GM12878 (cell line): Measurements from ENCODE around the gene CCDC3. TPM values are rescaled to one million over a fixed set of nuclear protein-coding genes. Genes with fewer than 3 reads are reported as not detected.

Experiments used
- ATAC-seq: fragments of 200-7000 bp; cut with Tn5 transposase; 3 replicates; pipeline ENCODE4 v1.9.1; 2020; ENCODE audit warnings: mild to moderate bottlenecking, moderate library complexity
- BruUV-seq: library from RNA; stranded (reverse); fragments of 400-500 nt; replicated peaks from 2 replicates; lab custom pipeline; 2021; lab: Mats Ljungman, UMichigan
- CTCF ChIA-PET: fragments of 300-600 bp; sonication (Branson Sonifier 250); formaldehyde crosslinking; extraction: SDS; loops from one replicate; lab custom pipeline; 2021; ENCODE audit warnings: inconsistent platforms; lab: Yijun Ruan, JAX
- POLR2A ChIA-PET: fragments of 350-600 bp; formaldehyde crosslinking; extraction: SDS; loops from one replicate; lab custom pipeline; 2021; ENCODE audit warnings: inconsistent platforms; lab: Charles Lee
- RAD21 ChIA-PET: fragments of 300-600 bp; sonication (Branson Sonifier 250); formaldehyde crosslinking; loops from one replicate; lab custom pipeline; 2023; ENCODE audit warnings: antibody characterized with exemption; ENCODE audit not compliant: unreplicated experiment; lab: Charles Lee
- SMC1A ChIA-PET: fragments of 300-600 bp; sonication (Branson Sonifier 250); formaldehyde crosslinking; loops from one replicate; lab custom pipeline; 2023; ENCODE audit not compliant: unreplicated experiment, uncharacterized antibody; lab: Charles Lee
- DNase-seq: peaks from one replicate; pipeline ENCODE4 v3.0.0-alpha.2; 2011; ENCODE audit warnings: low read depth, low spot score
- FAIRE-seq: peaks from 3 replicates; lab custom pipeline; 2011; peaks lifted over from hg19 to GRCh38; lab: Jason Lieb, UNC
- H2AFZ ChIP-seq: 2 replicates; pipeline ENCODE4 v1.6.0; 2011; ENCODE audit warnings: low read depth, low read length, control low read depth; ENCODE audit not compliant: control insufficient read depth
- H3K27ac ChIP-seq: 2 replicates; pipeline ENCODE4 v1.5.1; 2011; ENCODE audit warnings: control low read depth; ENCODE audit not compliant: control insufficient read depth, insufficient read depth
- H3K27me3 ChIP-seq, 2 experiments: replicated peaks in 1 of 2; 2 replicates each; pipeline versions ENCODE4 v1.6.0 to v1.6.1; 2011; ENCODE audit warnings: low read length in 1 of 2; ENCODE audit not compliant: control insufficient read depth in 2 of 2, insufficient read depth in 2 of 2
- H3K36me3 ChIP-seq, 2 experiments: 2 replicates each; pipeline ENCODE4 v1.5.1; 2011; ENCODE audit warnings: low read length in 1 of 2; ENCODE audit not compliant: control insufficient read depth in 2 of 2, insufficient read depth in 2 of 2
- H3K4me1 ChIP-seq: 2 replicates; pipeline ENCODE4 v1.6.1; 2011; ENCODE audit warnings: mild to moderate bottlenecking, low read length, moderate library complexity, mixed read lengths; ENCODE audit not compliant: control insufficient read depth, insufficient read depth
- H3K4me2 ChIP-seq: 2 replicates; pipeline ENCODE4 v1.6.0; 2011; ENCODE audit warnings: control low read depth; ENCODE audit not compliant: control insufficient read depth, insufficient read depth
- H3K4me3 ChIP-seq: fragments of 200-600 bp; sonication (generic); 2 replicates; pipeline ENCODE4 v1.5.1; 2016
- H3K79me2 ChIP-seq: 2 replicates; pipeline ENCODE4 v1.6.0; 2011; ENCODE audit warnings: low read length; ENCODE audit not compliant: control insufficient read depth, insufficient read depth
- H3K9ac ChIP-seq: 2 replicates; pipeline ENCODE4 v1.8.0; 2011; ENCODE audit warnings: low read length, control low read depth, mixed read lengths; ENCODE audit not compliant: control insufficient read depth, insufficient read depth
- H3K9me3 ChIP-seq: replicated peaks from 3 replicates; pipeline ENCODE4 v1.5.1; 2011; ENCODE audit warnings: mild to moderate bottlenecking, low read length; ENCODE audit not compliant: control insufficient read depth, insufficient read depth
- H4K20me1 ChIP-seq: 2 replicates; pipeline ENCODE4 v1.6.0; 2011; ENCODE audit not compliant: control insufficient read depth, insufficient read depth
- FOXK2 ChIP-seq: fragments of 450-650 bp; IDR thresholded peaks from 2 replicates; pipeline ENCODE4 v1.6.1; 2017; ENCODE audit warnings: mild to moderate bottlenecking, moderate library complexity
- HDGF ChIP-seq: fragments of 450-650 bp; IDR thresholded peaks from 2 replicates; pipeline ENCODE4 v1.6.1; 2016; ENCODE audit warnings: antibody characterized with exemption
- KDM1A ChIP-seq: fragments of 200-600 bp; sonication (generic); IDR thresholded peaks from 2 replicates; pipeline ENCODE4 v1.6.1; 2016; ENCODE audit warnings: borderline replicate concordance
- NBN ChIP-seq: fragments of 450-650 bp; IDR thresholded peaks from 2 replicates; pipeline ENCODE4 v1.6.1; 2016
- POLR2AphosphoS5 ChIP-seq: IDR thresholded peaks from 2 replicates; pipeline ENCODE4 v1.6.1; 2011; ENCODE audit warnings: mild to moderate bottlenecking, low read length, inconsistent platforms
- RUNX3 ChIP-seq: IDR thresholded peaks from 2 replicates; pipeline ENCODE4 v1.6.1; 2012; ENCODE audit warnings: low read length, inconsistent platforms
- SIN3A ChIP-seq: IDR thresholded peaks from 2 replicates; pipeline ENCODE4 v1.6.1; 2012; ENCODE audit warnings: low read depth, low read length, improper control_type of control experiment
- SUPT20H ChIP-seq: IDR thresholded peaks from 2 replicates; pipeline ENCODE4 v1.6.1; 2011; ENCODE audit warnings: low read depth, mild to moderate bottlenecking, low read length, moderate library complexity, borderline replicate concordance; ENCODE audit not compliant: control insufficient read depth
- TARDBP ChIP-seq: IDR thresholded peaks from 2 replicates; pipeline ENCODE4 v1.6.1; 2016; ENCODE audit warnings: borderline replicate concordance
- TCF12 ChIP-seq: IDR thresholded peaks from 2 replicates; pipeline ENCODE4 v1.6.1; 2011; ENCODE audit warnings: low read depth, mild to moderate bottlenecking, low read length
- YBX1 ChIP-seq: fragments of 450-650 bp; IDR thresholded peaks from 2 replicates; pipeline ENCODE4 v1.6.1; 2016; ENCODE audit warnings: antibody characterized with exemption
- WGBS: methylation state at CpG from one replicate; pipeline ENCODE4 v1.1.6; 2016; ENCODE audit warnings: low lambda C conversion rate; ENCODE audit not compliant: insufficient replicate concordance, insufficient coverage; ENCODE audit errors: missing lambda C conversion rate; 5-methylcytosine and 5-hydroxymethylcytosine counted together
- in situ Hi-C: fragments of 300-500 bp; cut with MboI; formaldehyde crosslinking; loops from 9 replicates; pipeline ENCODE4 v1.14.3; 2018; ENCODE audit warnings: mixed read lengths
- intact Hi-C: fragments of 100-400 bp; cut with micrococcal nuclease; formaldehyde crosslinking; loops from one replicate; pipeline ENCODE4 v1.14.2; 2022; ENCODE audit not compliant: unreplicated experiment
- polyA plus RNA-seq, 11 experiments: library from polyadenylated mRNA; depleted of rRNA in 4 of 11; unstranded in 6 of 11; stranded (reverse) in 5 of 11; fragments of >200 nt; fragmentation: Nextera tagmentation in 4 of 11; fragmentation: Illumina TruSeq in 1 of 11; extraction: Ambion mirVana in 4 of 11; extraction: Trizol in 1 of 11; gene quantifications; 1 replicate in 1 of 11; 2 replicates in 10 of 11; pipeline versions ENCODE4 v1.2.1 to v1.2.3, GENCODE V29; 2011 to 2016; ENCODE audit warnings: inconsistent platforms in 2 of 11, missing spikeins in 2 of 11, low read depth in 1 of 11
- total RNA-seq, 4 experiments: library from RNA; depleted of rRNA in 3 of 4; stranded (reverse); fragments of >200 nt in 3 of 4; fragmentation: Illumina TruSeq in 1 of 4; extraction: Trizol in 1 of 4; gene quantifications; 2 replicates each; pipeline versions ENCODE4 v1.2.1 to v1.2.3, GENCODE V29; 2013 to 2021
- TF ChIP-seq, protein P1 (sequence below): fragments of 450-650 bp; conservative IDR thresholded peaks from 2 replicates; pipeline ENCODE4 v1.6.1; 2017; ENCODE audit warnings: mild to moderate bottlenecking, moderate library complexity
- TF ChIP-seq, protein P2 (sequence below): fragments of 450-650 bp; formaldehyde crosslinking; IDR thresholded peaks from 2 replicates; pipeline ENCODE4 v1.4.0; 2020; ENCODE audit warnings: mild to moderate bottlenecking, moderate library complexity

The CCDC3 gene
- total and polyA plus RNA-seq, 10 of the 15 experiments (the other 5 are each of a cell fraction or from before 2014, with no cell fraction given) = 0.08 TPM; not detected in 9

DNA sequence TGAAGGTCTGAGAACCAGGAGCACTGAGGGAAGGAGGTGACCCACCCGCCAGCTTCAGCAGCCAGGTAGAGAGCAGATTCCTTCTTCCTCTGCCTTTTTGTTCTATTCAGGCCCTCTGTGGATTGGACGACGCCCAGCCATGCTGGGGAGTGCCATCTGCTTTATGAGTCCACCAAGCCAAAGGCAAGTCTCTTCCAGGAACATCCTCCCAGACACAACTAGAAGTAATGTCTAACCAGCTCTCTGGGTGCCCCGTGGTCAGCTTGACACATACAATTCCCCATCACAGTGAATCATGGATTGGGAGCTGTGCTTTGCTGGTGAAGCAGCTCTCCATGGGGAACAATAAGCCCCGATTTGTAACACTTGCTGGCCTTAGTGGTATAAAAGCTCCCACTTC is 125.2 kb downstream of the CCDC3 start:
- Histone ChIP-seq H3K9ac (no peak overlapping the region), H3K36me3 (no peaks in the 10 kb centered on the region), H2AFZ (no peak overlapping the region), H3K27me3 (no peaks in the 10 kb centered on the region), H3K4me1 (no peaks in the 10 kb centered on the region), H3K9me3 (no peaks in the 10 kb centered on the region; the same call in 2 of the 3 replicates), H3K27ac (no peak overlapping the region), H4K20me1 (no peaks in the 10 kb centered on the region), H3K4me2 (no peak overlapping the region), H3K79me2 (no peaks in the 10 kb centered on the region), H3K4me3 (no peak overlapping the region)
- 35% methylated on average over 5 of the region's 5 CpGs for WGBS
- TF ChIP-seq SIN3A (no peak), TARDBP (no peak)
- intact Hi-C loops (no loop called here), in situ Hi-C loops (no loop called here)
- BruUV-seq = no TSS peak
- FAIRE-seq (no peak), ATAC-seq (no peak), DNase-seq (no peak)
- CTCF ChIA-PET = interaction anchor here (1.4 kb wide), 1 partner anchor 28 kb away, joined by 5 read pairs; no protein-coding TSS in a partner anchor
- SMC1A ChIA-PET = no interaction called here
- POLR2A ChIA-PET = interaction anchor here (1.2 kb wide), 1 partner anchor 12 kb away, joined by 3 read pairs; no protein-coding TSS in a partner anchor
- RAD21 ChIA-PET = no interaction called here

DNA sequence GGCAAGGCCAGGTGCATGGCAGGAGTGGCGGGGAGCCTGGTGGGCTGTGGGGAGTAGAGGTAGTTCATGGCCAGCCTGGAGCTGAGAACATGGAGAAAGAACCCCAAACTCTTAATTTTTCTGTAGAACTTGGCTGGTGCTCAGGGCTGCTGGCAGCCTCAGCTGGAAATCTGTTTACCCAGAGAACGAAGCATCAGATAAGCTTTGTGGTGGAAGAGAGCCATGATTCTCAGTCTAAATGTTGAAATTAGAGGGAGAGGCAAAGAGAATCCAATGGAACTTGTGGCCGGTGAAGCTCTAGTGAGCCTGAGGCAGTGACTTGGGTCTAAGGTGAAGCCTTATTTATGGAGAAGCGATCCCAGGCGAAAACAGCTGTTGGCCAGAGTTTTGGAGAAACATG is 126.4 kb downstream of the CCDC3 start:
- intact Hi-C loops = no loop called here
- no peak overlapping the region for H2AFZ ChIP-seq
- ATAC-seq (no peak), DNase-seq (no peak), FAIRE-seq (no peak)
- H3K4me3 ChIP-seq = no peak overlapping the region
- ChIA-PET RAD21 (no interaction called here), POLR2A (no interaction called here), CTCF (no interaction called here), SMC1A (no interaction called here)
- H3K9ac ChIP-seq = no peak overlapping the region
- no peaks in the 10 kb centered on the region for H3K79me2 ChIP-seq
- no peak overlapping the region for H3K27ac ChIP-seq
- H3K9me3 ChIP-seq = no peaks in the 10 kb centered on the region; the same call in 2 of the 3 replicates
- TF ChIP-seq YBX1 (no peak), POLR2AphosphoS5 (no peak), TCF12 (no peak), KDM1A (no peak), RUNX3 (no peak), NBN (no peak), FOXK2 (no peak), SUPT20H (no peak), HDGF (no peak)
- TF ChIP-seq, protein P1, sequence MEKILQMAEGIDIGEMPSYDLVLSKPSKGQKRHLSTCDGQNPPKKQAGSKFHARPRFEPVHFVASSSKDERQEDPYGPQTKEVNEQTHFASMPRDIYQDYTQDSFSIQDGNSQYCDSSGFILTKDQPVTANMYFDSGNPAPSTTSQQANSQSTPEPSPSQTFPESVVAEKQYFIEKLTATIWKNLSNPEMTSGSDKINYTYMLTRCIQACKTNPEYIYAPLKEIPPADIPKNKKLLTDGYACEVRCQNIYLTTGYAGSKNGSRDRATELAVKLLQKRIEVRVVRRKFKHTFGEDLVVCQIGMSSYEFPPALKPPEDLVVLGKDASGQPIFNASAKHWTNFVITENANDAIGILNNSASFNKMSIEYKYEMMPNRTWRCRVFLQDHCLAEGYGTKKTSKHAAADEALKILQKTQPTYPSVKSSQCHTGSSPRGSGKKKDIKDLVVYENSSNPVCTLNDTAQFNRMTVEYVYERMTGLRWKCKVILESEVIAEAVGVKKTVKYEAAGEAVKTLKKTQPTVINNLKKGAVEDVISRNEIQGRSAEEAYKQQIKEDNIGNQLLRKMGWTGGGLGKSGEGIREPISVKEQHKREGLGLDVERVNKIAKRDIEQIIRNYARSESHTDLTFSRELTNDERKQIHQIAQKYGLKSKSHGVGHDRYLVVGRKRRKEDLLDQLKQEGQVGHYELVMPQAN = no peak
- TF ChIP-seq, protein P2, sequence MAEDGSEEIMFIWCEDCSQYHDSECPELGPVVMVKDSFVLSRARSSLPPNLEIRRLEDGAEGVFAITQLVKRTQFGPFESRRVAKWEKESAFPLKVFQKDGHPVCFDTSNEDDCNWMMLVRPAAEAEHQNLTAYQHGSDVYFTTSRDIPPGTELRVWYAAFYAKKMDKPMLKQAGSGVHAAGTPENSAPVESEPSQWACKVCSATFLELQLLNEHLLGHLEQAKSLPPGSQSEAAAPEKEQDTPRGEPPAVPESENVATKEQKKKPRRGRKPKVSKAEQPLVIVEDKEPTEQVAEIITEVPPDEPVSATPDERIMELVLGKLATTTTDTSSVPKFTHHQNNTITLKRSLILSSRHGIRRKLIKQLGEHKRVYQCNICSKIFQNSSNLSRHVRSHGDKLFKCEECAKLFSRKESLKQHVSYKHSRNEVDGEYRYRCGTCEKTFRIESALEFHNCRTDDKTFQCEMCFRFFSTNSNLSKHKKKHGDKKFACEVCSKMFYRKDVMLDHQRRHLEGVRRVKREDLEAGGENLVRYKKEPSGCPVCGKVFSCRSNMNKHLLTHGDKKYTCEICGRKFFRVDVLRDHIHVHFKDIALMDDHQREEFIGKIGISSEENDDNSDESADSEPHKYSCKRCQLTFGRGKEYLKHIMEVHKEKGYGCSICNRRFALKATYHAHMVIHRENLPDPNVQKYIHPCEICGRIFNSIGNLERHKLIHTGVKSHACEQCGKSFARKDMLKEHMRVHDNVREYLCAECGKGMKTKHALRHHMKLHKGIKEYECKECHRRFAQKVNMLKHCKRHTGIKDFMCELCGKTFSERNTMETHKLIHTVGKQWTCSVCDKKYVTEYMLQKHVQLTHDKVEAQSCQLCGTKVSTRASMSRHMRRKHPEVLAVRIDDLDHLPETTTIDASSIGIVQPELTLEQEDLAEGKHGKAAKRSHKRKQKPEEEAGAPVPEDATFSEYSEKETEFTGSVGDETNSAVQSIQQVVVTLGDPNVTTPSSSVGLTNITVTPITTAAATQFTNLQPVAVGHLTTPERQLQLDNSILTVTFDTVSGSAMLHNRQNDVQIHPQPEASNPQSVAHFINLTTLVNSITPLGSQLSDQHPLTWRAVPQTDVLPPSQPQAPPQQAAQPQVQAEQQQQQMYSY (CRISPR knock-in tag) = no peak
- 38% methylated on average over 5 of the region's 5 CpGs for WGBS
- H3K27me3 ChIP-seq = no peaks in the 10 kb centered on the region
- no peaks in the 10 kb centered on the region for H4K20me1 ChIP-seq
- in situ Hi-C loops = no loop called here
- no peaks in the 10 kb centered on the region for H3K36me3 ChIP-seq
- no TSS peak for BruUV-seq
- H3K4me2 ChIP-seq = no peak overlapping the region
- H3K4me1 ChIP-seq = no peaks in the 10 kb centered on the region
